HG02678 (cell line): Measurements from ENCODE around the gene PRDM10.
A peak's percentile ranks its signal among the peaks of the same experiment; 100 is the strongest.

Experiments used
- ATAC-seq: cut with Tn5 transposase; IDR thresholded peaks from one replicate; pipeline ENCODE4 v1.9.1; 2021; ENCODE audit warnings: mild to moderate bottlenecking, moderate library complexity; ENCODE audit not compliant: unreplicated experiment

PRDM10 gene

DNA sequence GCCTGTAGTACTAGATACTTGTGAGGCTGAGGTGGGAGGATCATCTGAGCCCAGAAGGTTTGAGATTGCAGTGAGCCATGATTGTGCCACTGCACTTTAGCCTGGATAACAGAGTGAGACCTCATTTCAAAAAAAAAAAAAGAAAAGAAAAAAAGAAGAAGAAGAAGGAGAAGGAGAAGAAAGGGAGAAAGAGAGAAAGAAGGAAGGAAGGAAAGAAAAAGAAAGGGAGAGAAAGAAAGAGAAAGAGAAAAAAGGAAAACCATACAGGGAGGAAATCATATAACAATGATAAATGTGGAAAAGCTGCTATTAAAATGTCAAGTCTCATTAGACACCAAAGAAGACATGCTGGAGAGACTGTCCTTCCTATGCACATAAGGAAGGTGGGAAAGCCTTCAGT is 5.7 kb upstream of the PRDM10 start:
- no peak for ATAC-seq

DNA sequence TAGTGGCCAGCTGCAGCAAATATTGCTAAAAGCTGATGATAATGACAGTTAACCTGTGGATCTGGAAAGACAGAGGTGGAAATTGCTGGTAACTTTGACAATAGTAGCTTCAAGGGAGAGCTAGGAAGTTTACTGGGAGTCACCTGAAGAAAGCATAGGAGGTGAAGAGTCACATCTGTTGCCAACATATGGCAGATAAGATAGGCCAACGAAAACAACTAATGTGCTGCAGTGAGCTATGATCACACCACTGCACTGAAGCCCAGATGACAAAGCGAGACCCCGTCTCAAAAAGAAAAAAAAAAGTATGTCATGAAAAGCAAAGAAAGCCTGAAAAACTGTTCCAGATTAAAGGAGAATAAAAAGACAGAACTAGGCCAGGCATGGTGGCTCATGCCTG is 4.3 kb upstream of the PRDM10 start:
- ATAC-seq: no peak

DNA sequence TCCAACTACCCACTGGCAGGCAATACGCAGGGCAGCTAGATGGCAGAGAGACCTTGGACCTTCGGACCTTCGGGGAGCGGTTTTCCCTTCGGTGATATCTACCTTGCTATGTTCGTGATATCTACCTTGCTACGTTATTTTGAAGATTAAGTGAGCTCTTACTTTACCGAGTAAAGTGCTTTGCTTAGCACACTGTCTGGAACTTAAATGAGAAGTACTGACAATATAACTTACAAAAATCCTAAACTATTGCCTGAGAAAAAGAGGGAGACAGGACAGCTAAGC is 1.0 kb upstream of the PRDM10 start:
- peak; percentile 18 for ATAC-seq

DNA sequence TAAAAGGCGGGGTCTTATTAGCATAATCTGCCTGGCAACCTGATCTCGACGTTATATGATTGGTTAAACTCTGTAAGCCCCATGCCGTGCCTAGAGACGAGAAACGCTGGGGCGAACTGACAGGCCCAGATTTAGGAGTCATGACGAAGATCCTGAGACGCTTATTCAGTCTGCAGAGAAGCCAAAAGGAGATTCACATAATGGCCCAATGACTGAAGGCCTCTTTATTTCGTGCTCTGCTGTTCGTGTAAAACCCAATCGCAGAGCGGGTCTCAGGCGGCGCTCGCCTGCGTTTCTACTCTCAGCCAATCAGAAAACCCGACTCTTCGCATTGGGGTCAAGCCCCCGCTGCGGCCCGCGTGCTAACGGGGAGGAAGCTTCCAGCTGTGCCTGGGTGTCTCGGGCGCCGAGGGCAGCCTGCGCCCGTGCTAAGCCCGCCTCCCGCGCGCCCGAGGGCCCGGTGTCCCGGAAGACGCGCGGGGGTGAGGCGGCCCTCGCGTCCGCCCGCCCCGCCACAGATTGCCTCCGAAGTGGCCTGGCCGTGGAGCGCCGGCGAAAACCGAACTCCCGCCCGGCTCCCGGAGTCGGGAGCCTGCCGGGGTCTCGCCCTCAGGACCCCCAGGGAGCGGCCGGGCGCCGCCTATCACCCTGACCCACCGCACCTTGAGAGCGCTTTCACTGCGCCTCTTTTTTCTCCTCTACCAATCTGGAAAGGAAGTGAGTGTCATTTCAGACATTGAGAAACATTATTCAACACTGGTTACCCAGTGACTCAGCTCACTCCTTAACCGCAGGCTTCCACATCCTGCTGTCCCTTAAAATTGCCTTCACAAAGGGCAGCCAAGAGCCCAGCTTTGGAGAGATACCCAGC is 446 bp upstream of the PRDM10 start:
- ATAC-seq: peak; percentile 80

DNA sequence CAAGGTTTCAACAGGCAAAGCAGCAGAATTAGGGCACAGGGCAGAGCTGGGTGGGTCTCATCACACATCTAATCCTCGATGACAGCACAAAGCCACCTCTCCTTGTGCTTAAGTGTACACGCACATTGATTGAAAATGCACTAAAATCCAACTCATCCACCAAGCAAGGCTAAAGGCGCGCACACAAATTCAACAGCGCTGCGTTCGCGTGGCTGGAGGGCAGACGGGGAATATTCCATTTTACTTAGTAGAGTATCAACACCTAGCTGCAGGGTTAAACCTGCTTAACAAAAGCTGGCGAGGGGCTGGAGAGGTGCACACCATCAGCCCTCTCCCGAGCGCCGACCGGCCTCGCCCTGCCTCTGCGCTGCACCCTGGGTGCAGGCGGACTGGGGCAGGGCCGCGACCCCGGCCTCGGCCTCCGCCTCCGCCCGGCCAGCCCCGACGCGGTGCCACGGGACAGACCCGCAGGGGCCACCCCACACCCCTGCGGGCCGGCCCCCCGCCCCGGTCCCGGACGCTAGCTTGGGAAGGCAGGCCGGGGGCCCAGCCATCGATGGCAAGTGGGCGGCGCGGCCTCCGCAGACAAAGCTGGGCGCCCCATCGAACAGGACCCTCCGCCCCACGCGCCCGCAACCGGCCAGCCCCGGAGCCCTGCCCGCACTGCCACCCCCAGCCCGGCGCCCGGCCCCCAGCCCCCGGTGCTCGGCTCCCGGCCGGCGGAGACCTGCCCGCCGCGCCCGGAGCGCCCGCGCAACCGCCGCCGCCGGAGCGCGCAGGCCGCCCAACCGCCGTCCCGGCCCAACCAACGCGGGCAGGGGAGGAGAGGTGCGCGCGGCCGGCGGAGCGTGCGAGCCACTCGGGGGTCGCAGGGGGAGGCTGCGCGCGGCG is 929 bp downstream of the PRDM10 start:
- peak; percentile 18 for ATAC-seq

DNA sequence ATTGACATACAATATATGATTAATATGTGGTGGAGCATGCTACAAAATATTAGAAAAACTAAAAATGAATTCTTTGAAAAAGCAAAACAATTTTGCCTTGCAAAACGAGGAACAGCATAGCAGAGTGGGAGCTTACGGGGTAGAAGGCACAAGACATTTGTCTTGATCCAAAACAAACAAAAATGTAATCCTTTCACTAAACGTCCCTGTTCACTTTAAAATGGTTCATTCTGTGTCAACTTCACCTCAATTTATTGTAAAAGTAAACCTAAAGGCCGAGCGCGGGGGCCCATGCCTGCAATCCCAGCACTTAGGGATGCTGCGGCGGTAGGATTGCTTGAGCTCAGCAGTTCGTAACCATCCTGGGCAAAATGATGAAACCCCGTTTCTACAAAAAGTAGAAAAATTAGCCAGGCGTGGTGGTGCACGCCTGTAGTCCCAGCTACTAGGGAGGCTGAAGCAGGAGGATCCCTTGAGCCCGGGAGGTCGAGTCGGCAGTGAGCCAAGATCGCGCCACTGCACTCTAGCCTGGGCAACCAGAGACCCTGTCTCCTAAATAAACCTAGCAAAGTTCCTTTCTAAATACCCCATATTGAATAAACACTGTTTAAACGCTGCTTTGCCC is 2.0 kb downstream of the PRDM10 start:
- no peak for ATAC-seq

DNA sequence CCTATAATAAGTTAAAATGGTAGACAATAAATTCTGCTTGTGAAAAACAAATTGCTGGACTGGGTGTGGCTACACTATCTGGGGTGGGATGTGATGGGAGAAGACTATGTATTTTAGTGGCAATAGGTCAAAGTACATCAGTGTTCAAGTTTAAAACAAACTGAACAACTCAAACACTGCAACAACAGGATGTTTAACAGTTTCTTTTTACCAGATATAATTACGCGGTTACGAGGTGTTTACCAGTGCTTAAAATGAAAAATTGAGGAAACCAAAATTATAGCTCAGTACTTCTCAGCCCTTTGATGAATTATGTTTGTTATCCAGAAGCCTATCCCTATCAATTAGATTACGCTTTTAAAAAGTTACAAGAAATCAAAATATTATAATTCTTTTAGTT is 3.2 kb downstream of the PRDM10 start:
- ATAC-seq: no peak

DNA sequence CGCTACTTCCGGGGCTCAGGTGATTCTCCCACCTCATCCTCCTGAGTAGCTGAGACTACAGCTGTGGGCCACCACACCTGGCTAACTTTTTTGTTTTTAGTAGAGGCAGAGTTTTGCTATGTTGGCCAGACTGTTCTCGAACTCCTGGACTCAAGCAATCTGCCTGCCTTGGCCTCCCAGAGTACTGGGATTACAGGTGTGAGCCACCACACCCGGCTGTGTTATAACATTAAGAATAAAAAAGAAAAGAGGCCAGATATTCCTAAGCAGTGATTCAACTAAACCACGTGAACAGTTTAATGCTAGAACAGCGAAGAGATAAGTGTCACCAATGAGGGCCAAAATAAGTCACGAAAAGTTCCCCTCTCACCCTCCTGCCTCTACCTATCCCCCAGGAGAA is 3.7 kb downstream of the PRDM10 start:
- ATAC-seq: no peak

DNA sequence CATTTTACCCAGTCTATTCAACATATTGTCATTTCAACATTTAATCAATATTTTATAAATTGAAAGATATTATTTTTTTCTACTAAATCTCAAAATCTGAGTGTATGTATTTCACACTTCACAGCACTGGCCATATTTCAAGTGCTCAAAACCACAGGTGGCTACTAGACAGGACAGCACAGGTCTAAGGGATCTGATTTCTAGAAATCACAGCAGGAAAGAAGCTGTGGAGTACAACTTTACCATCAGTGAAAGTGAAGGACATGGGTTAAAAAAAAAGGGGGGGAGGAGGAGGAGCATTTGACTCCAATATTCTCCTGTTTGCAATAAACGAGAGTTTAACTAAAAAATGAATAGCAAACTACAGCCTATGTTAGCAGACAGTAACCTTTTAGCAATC is 4.5 kb downstream of the PRDM10 start:
- ATAC-seq: no peak

DNA sequence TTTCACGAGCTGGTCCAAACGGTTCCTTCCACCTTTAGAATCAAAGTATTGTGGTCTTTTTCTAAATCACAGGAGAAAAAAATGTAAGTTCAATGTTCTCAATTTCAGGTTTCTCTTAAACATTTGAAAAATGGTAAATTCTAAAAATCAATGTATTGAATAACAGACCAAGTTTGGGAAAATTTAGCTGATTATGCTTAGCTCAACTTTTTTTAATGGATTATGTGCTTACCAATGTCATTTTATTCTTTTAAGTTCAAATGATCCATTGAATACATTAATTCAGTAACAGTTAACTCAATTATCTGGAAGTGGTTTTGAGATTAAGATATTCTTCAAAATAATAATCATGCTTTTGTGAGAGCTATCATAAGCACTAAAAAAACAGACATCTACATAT is 5.1 kb downstream of the PRDM10 start:
- ATAC-seq: no peak

DNA sequence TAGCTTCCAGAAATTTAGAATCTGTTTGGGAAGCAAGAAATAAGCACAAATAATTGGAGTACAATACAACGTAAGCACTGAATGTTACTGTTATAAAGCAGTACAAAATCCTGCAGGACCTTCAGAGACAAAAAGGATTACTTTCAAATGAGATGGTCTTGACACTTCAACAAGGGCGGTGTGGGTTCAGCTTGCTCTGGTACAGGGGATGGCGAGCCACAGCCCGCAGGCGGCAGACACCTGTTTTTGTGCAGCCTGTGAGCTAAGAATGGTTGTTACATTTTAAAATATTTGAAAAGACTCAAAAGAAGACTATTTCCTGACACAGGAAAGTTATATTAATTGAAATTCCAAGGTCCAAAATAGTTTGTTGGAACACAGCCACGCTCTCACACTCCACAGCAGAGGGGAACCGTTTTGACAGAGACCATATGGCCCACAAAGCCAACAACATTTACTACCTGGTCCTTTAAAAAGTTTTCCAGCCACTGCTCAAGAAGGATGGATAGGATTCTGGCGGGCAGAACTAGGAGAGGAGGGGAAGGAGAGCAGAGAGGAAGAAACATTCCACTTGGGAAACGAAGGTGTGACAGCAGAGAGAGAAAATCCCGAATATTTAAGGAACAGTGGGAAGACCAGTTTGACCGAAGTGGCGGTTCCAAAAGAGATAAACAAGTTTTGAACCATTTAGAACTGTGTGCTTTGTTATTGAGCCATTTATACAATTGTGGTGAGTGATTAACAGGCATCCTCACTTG is 6.3 kb downstream of the PRDM10 start:
- ATAC-seq: no peak

DNA sequence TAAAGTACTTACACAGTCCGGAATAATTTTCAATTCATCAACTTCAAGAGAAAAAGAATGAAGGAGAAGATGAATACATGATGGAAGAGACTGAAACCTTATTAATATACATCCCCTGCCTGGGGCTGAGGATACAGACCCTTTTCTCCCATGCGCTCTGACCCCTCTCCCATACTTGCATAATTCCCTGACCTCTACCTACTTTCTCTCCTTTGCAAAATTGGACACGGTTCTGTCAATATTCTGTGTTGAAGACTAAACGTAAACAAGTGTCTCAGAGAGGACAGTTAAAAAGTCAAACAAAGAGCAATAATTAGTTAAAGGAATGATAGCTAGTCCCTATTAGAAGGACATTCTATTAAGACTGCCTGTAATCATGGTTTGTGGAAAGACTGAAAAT is 7.5 kb downstream of the PRDM10 start:
- ATAC-seq: no peak

DNA sequence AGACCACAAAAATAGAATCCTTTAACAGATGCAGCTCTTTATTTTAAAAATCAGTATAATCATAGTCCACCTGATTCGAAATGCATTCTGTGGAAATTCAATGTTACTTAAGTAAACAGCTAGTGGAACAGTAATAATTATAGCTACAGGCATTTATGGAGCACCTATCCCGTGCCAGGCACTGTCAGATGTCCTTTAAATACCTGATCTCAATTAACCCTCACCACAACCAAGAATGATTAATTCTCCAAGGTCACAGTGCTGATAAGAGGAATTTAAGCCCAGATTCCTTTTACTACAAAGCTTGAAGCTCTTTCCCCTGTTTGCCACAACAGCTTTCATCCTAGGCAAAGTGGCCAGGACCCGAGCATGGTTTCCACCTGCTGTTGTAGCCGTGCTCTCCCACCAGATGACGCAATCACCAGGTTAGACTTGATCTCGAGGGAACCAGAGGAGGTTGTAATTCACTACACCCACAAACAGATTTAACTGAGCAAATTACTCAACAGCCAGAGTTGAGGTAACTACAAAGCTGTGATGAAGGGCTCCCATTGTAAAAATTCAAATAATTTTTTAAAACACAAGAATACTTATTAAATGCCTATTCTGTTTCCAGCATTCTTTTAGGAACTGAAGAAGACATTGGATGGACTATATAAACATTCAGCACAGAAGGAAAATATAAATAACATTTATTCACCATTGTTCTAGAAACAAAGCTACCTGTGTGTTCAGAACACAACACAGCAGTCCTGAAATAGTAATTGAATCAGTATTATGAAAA is 10.3 kb downstream of the PRDM10 start:
- ATAC-seq: peak; percentile 76

DNA sequence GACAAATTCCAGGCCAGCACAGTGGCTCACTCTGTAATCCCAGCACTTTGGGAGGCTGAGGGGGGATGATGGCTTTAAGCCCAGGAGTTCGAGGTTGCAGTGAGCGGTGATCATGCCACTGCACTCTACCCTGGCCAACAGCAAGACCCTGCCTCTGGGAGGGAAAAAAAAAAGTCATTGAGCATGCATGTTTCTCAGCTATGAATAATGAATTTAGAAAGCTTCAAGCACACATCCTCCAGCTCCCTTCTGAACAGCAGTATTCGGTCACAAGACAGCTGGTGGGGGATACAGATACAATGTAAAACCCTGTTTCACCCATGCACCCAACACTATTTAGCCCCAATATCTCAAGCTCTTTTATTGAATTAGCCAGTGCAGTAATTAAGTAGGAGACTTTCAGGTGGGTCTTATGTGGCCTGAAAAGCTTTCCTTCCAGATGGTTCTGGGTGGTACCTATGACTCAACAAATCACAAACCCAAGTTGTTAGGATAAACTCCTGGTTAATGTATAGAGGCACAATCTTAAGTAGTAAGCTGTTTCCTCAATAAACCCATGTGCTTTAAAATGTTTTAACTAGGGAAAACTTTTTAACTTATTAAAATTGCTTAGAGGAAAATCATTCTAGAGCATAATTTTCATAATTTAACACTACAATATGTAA is 13.4 kb downstream of the PRDM10 start:
- ATAC-seq: no peak

DNA sequence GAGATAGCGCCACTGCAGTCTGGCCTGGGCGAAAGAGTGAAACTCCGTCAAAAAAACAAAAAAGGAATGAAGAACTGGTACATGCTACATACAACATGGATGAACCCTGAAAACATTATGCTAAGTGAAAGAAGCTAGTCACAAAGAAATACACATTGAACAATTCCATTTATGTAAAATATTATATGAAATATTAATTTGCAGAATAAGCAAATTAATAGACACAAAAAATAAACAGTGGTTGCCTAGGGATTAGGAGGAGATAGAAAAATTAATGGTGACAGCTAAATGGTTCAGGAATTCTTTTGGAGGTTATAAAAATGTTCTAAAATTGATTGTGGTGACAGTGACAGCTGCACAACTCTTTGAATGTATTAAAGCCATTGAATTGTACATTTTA is 14.7 kb downstream of the PRDM10 start:
- no peak for ATAC-seq

DNA sequence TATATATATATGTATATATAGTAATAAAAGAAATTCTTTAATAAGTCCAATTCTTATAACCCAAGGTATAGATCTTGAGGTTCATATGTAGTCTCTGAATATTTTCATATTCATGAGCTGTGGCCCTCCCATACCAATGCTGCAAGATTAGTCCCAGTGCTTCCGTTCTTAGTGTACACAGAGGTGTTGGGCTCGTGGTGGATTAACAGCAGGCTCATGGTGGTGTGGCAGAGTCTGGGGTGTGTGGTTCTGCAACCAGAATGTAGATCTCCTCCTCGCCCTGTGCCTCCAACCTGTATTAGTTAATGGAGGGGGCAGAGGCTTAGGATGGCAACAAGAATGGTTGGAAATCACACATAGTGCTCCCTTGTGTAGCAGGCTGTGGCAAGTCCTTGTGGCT is 16.8 kb downstream of the PRDM10 start:
- no peak for ATAC-seq

DNA sequence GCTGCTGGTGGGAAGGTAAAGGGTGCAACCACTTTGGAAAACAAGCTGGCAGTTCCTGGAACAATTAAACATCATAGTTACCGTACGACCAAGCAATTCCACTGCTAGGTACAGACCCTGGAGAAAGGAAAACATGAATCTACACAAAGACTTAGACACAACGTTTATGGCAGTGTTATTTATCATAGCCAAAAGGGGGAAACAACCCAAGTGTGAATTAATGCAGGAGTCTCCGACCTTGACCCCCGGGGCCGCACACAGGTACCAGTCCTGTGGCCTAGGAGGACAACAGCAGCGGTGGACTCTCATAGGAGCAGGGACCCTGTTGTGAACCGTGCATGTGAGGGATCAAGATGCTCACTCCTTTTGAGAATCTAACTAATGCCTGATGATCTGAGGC is 22.5 kb downstream of the PRDM10 start:
- ATAC-seq: no peak

DNA sequence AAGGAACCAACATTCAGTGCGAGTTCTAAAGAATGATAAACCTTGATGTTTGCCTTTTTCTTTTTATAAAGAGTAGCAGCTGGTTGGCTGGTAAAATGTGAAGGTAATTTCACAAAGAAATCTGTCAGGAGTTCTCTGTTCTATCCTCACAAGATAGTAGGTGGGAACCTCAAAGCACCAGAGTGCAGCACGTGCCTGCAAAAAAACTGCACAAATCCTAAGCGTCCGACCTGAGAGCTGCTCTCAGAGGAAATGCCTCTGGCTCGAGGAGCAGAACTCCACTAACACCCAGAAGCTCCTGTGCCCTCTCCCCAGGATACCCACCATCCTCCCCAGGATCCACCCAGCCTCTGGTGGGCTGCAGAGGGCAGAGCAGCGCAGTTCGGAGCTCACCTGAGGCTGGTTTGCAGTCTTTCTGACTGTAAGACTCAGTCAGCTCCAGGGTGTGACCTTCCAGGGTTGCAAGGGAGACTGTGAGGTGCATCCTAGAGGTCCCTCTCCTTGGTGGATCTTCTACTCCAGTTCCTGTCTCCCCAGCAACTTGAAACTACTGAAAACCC is 23.5 kb downstream of the PRDM10 start:
- ATAC-seq: no peak

DNA sequence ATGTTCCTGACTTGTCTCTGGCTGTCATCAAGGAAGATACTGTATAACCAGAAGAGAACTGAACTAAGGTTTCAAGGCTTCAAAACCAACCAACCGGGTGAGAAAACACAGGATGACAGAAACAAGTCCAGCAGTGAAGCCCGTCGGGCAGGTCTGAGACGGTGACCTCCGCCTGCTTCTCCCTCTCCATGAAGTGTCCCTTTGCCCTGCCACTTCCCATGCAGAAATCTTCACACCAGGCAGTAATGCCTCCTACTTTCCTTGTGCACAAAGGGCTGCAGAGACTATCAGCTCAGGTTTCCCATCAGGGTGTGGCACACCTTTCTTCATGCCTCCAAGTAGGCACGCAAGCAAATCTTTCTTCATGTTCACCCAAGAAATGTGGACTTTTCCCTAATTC is 24.2 kb downstream of the PRDM10 start:
- ATAC-seq: no peak

DNA sequence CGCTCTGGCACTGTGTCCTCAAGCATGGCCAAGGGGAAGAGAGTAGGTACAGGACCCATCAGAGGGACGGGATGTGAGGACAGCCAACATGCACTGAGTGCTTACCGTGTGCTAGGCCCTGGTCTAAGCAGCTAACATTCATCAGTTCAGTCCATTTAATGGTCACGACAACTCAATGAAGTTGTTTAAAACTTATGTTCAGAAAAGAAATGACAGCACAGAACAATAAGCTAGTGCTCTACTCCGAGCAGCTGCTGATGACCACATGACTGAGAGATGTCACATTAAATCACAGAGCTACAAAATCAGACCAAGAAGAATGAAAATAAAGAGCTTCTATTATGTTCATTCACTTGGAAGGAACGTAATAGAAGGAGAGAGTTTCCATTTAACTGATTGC is 26.3 kb downstream of the PRDM10 start:
- no peak for ATAC-seq
